ENCODE data around the gene CRACDL. TPM values are rescaled to one million over a fixed set of nuclear protein-coding genes. Genes with fewer than 3 reads are reported as not detected.

Gene CRACDL
- total RNA-seq, 2 donors from 2014 or later = 14.8 to 22.4 TPM

- DNase-seq (peak; percentile 23 to 36), ATAC-seq (no peak)
- intact Hi-C loops (cut with DNase I, micrococcal nuclease) = no loop called here
Observed at GRCh38 chr2:98870516-98871158, 65.4 kb downstream of the CRACDL start.

GRCh38 chr2:98869870-98870269 lies 66.2 kb downstream of the CRACDL start:
- intact Hi-C loops (cut with DNase I, micrococcal nuclease) = no loop called here
- ATAC-seq = peak; percentile 69
- peak; percentile 74 to 89 for DNase-seq

- intact Hi-C loops (cut with DNase I, micrococcal nuclease) = no loop called here
- ATAC-seq = peak; percentile 87
- peak; percentile 83 to 93 for DNase-seq
Observed at GRCh38 chr2:98869272-98869641, 66.8 kb downstream of the CRACDL start.

- peak; percentile 65 for ATAC-seq
- DNase-seq = peak; percentile 25 to 31
- intact Hi-C loops (cut with DNase I, micrococcal nuclease) = no loop called here
Observed at GRCh38 chr2:98868548-98869271, 67.3 kb downstream of the CRACDL start.

GRCh38 chr2:98867539-98868309 lies 68.3 kb downstream of the CRACDL start:
- ATAC-seq = no peak
- intact Hi-C loops (cut with DNase I, micrococcal nuclease) = no loop called here
- no peak for DNase-seq

- no peak for ATAC-seq
- intact Hi-C loops (cut with DNase I, micrococcal nuclease) = no loop called here
- no peak for DNase-seq
Observed at GRCh38 chr2:98866033-98866432, 70.0 kb downstream of the CRACDL start.

GRCh38 chr2:98861601-98862000 lies 74.4 kb downstream of the CRACDL start:
- no peak for DNase-seq
- intact Hi-C loops (cut with DNase I, micrococcal nuclease) = no loop called here
- no peak for ATAC-seq

- intact Hi-C loops (cut with DNase I, micrococcal nuclease) = no loop called here
- ATAC-seq (no peak), DNase-seq (no peak)
Observed at GRCh38 chr2:98859323-98859722, 76.7 kb downstream of the CRACDL start.

GRCh38 chr2:98857001-98857400 lies 79.0 kb downstream of the CRACDL start:
- DNase-seq (no peak), ATAC-seq (no peak)
- intact Hi-C loops (cut with DNase I, micrococcal nuclease) = no loop called here

GRCh38 chr2:98854682-98855081 lies 81.3 kb downstream of the CRACDL start:
- DNase-seq (no peak), ATAC-seq (peak; percentile 89)
- intact Hi-C loops (cut with DNase I, micrococcal nuclease) = no loop called here

- ATAC-seq (no peak), DNase-seq (no peak)
- intact Hi-C loops (cut with DNase I, micrococcal nuclease) = no loop called here
Observed at GRCh38 chr2:98852932-98853331, 83.1 kb downstream of the CRACDL start.

GRCh38 chr2:98850074-98850473 lies 86.0 kb downstream of the CRACDL start:
- no peak for DNase-seq
- no peak for ATAC-seq
- intact Hi-C loops (cut with DNase I, micrococcal nuclease) = no loop called here

GRCh38 chr2:98849113-98849512 lies 86.9 kb downstream of the CRACDL start:
- intact Hi-C loops (cut with DNase I, micrococcal nuclease) = no loop called here
- ATAC-seq (no peak), DNase-seq (no peak)

GRCh38 chr2:98847853-98848252 lies 88.2 kb downstream of the CRACDL start:
- intact Hi-C loops (cut with DNase I, micrococcal nuclease) = no loop called here
- no peak for DNase-seq

GRCh38 chr2:98846041-98846440 lies 90.0 kb downstream of the CRACDL start:
- DNase-seq (no peak), ATAC-seq (no peak)
- intact Hi-C loops (cut with DNase I, micrococcal nuclease) = no loop called here

More at GRCh38 chr2:98847853-98848252, 88.2 kb downstream of the CRACDL start:
- no peak for ATAC-seq

- intact Hi-C loops (cut with DNase I, micrococcal nuclease) = no loop called here
- ATAC-seq (no peak), DNase-seq (no peak)
Observed at GRCh38 chr2:98842136-98842535, 93.9 kb downstream of the CRACDL start.

- DNase-seq (no peak), ATAC-seq (no peak)
- intact Hi-C loops (cut with DNase I, micrococcal nuclease) = loop anchor here in 1 of 2 donors (5.0 kb wide), 1 partner anchor 427 kb away; no protein-coding TSS in a partner anchor
Observed at GRCh38 chr2:98839292-98839691, 96.7 kb downstream of the CRACDL start.

GRCh38 chr2:98835831-98836385 lies 100.1 kb downstream of the CRACDL start:
- ATAC-seq = no peak
- no peak for DNase-seq

GRCh38 chr2:98833917-98834263 lies 102.1 kb downstream of the CRACDL start:
- intact Hi-C loops (cut with DNase I, micrococcal nuclease) = no loop called here
- no peak for ATAC-seq
- no peak for DNase-seq

More at GRCh38 chr2:98835831-98836385, 100.1 kb downstream of the CRACDL start:
- intact Hi-C loops (cut with DNase I, micrococcal nuclease) = loop anchor here in 1 of 2 donors (2.0 to 5.0 kb wide), 2 partner anchors 187 to 424 kb away; no protein-coding TSS in a partner anchor
